Stimulated activated CD8-positive, alpha-beta memory T cell treated with anti-CD3 and anti-CD28 coated beads, Interleukin-15, amount 100 ng/mL, for 1 hour (primary cell): ENCODE results near the gene NR2E1.

Experiments
- DNase-seq: peaks from one replicate; pipeline ENCODE4 v3.0.0-alpha.2; 2020; ENCODE audit warnings: low read depth

NR2E1 gene

DNA sequence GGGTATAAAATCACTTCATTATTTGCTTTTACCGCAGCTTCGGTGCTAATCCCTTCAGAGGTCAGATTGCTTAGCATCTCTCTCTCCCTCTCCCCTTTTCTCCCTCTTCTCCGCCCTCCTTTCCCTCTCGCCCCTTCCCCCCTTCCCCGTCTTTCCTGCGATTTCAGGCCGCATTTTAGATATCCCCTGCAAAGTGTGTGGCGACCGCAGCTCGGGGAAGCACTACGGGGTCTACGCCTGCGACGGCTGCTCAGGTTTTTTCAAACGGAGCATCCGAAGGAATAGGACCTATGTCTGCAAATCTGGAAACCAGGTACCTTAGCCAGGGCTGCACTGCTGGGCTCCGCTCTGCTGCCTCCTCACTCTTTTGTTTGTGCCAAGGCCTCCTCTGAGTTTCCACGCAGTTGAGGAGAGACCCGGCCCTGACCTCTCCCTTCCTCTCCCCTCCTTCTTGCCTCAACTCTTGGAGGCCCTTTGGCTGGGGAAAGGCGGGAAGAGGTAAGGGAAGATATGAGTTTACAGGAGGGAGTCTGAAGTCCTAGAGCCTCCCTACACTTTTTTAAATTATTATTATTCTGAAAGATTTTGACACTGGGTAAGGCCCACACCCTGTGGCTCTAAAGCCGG is 5.6 kb downstream of the NR2E1 start:
- DNase-seq, result no peak

DNA sequence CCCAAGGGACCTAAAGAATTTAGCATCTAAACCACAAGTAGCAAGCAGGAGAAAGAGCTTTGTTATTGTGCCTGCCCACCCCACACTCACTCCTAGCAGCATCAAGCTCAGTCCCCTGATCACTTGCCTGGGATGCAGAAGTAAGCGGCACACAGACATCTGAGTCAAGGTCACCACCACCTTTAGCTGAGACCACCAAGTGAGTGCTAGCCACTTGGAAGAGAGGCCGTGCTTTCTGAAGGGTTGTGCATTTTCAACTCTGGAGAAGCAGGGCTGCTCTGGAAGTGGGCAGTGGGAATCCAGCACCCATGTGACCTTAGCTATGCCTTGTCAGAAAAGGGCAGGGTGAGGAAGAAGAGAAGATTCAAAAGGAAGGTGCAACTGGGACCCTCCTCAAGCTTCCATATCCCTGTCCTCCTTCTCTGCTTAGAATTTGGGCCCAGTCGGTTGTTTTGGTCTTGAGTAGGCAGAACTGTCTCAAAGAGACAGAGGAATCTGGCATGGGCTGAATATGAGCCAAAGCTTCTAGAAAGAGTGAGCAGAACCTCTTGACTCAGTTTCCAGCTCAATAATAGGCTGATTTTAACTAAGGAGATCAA is 6.2 kb downstream of the NR2E1 start:
- no peak for DNase-seq

DNA sequence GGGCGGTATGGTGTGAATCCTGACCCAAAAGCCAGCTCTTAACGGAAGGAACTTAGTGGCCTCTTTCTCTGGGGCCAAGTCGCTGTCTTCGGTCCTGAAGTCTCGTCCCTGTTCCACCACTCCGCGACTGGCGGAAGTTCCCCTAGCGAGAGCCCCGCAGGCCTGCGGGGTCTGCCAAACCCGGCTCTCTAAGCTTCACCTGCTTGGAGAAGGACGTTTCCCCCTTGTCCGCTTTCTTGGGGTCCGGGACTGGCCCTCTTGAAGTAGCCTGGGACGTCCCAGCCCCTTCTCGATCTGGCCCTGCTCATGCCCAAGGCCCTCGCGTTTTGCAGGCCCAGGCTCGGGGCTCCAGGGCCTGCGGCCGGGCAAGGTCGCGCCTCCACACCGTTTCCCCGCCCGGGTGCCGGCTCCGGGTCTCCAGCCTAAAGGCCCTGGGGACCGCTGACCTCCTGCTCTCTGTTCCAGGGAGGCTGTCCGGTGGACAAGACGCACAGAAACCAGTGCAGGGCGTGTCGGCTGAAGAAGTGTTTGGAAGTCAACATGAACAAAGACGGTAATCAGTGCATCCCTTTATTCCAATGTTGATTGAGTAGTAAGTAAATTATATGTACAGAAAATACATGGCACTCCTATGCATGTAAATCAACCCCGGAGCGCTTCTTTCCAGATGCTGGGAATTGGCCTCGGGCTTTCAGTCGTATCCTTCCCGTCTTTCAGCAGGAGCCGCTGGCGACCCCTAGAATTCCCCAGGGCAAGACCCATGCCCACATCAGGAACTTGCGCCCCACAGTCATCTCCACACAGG is 8.8 kb downstream of the NR2E1 start:
- no peak for DNase-seq

DNA sequence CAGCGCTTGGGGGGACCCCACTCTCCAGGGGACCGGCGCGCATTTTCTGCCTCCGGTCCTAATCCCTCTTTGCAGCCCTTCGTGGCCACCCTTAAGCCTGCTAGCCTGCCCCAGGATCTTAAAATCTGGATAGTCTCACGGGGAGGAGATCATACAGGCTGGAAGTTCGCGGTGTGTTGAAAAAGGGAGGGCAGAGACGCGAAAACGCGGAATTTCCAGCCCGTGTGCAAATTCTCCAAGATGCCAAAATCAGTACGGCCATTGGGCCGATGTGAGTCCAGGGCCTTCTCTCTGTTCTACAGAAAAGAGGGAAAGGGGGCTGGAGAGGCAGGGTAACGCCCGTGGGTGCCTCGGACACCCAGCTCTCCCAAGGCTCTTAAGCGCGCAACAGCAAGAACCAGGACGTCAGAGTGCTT is 9.4 kb downstream of the NR2E1 start:
- DNase-seq, result no peak

DNA sequence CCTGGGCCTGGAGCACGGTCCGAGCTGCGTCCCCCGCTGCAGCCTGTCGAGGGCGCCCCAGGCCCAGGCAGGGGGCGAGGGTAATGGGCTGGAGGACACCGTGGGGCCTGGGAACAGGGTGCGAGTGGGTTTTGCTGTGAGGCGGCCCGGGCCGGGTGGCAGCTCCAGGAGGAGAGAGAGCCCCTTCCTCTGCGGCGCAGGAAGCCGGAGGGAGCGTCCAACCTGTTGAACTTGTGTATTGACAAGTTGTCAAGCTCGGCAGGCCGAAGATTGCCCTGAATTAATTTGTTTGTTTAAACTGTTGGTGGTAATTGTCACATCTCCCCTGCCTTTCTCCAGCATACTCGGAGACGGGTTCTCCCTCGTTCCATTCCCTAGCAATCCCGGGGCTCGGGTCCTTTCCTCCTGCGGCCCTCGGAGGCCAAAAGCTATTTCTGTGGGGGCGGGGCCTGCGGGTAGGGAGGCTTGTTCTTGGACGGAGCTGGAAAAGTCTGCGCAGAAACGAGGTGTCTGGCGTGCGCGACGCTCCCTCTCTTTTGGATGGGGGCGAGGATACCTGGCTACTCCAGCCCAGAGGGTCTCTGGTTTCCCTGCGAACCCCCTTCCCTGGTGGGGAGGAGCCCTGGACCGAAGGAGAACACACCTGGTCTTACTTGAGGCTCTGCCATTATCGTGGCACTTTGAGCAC is 9.9 kb downstream of the NR2E1 start:
- DNase-seq, result no peak

DNA sequence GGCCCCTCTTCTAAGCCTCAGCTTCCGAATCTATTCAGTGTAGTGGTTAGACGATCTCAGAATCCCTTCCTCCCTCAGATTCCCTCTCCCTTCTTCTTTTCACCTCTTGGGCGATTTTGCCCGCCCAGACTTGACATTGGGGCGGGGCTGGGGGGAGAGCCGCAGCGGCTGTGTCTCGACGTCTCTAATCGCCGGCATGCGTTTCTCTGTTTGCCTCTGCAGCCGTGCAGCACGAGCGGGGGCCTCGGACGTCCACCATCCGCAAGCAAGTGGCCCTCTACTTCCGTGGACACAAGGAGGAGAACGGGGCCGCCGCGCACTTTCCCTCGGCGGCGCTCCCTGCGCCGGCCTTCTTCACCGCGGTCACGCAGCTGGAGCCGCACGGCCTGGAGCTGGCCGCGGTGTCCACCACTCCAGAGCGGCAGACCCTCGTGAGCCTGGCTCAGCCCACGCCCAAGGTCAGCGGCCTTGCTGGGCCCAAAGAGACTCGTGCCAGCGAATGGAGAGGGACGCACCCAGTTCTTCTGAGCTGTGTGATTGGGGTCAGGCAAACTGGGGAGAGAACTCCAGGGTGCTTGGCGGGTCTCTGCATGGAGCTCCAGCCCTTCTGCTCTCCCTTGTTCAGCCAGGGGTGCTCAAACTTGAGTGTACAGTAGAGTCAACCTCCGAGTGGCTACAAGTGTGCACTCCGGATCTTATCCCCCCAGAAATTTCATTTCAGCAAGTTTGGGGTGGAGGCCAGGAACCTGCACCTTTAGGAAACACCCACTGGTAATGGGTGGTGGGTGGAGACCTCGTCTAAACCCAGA is 10.7 kb downstream of the NR2E1 start:
- DNase-seq, result no peak

DNA sequence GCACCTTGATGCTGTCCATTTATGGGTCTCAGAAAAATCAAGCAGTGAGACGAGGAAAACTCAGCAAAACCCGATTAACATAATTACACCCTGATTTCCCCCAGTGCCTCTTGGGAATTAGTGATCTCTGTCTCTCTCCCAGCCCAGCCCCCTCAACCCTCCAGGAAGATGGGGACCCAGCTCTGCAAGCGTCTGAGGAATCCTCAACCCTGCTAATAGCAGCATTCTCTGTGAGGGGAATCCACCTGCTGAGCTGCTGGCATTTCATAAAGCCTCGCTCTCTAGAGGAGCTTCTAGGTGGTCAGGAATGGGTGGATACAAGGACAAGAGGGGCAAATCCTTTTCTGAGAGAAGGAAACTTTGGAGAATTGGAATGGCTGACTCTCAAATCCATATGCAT is 13.9 kb downstream of the NR2E1 start:
- no peak for DNase-seq

DNA sequence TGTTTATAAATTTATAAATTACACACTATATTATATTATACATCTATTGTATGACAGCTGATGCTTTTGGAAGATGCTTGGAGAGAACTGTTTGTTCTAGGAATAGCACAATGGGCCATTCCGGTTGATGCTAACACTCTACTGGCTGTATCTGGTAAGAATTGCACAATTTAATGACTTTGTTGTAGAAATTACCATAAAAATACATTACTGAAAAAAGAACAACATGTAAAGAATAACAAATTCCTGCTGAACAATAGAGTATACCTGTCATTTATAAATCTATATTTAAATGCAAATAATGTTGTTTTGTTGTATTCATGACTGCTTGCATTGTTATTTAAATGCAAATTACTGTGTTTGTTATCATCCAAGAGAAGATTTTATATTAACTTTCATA is 14.4 kb downstream of the NR2E1 start:
- no peak for DNase-seq

DNA sequence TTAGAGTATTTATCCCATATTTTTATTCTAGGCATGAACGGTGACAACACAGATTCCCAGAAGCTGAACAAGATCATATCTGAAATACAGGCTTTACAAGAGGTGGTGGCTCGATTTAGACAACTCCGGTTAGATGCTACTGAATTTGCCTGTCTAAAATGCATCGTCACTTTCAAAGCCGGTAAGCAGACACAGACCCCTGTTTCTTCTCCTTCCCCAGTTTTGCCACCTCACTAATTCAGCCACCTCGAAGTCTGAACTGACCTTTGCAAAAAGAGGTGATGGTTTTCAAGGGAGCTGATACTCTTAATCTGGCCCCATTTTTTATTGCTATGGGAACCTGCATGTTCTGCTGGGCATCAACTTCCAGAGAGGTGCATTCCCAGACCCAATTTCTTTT is 15.0 kb downstream of the NR2E1 start:
- DNase-seq, result no peak

DNA sequence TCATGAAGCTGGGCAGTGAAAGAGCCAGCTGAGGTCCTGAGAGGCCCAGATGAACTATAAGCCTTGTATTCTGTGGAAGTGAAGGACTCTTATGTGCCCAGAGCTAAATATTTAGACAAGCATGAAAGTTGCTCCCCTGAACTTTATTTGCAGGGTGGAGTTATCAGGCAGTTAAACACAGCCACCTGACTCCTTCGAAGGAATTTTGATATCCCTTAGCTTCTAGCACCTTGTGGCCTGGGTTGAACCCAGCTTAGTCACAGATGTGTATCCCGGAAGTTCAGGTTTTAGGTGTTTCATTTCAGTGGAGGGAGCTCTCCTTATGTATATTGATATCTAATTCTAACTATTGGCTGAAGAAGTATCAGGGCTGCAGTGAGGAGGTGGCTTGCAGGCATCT is 20.4 kb downstream of the NR2E1 start:
- no peak for DNase-seq

DNA sequence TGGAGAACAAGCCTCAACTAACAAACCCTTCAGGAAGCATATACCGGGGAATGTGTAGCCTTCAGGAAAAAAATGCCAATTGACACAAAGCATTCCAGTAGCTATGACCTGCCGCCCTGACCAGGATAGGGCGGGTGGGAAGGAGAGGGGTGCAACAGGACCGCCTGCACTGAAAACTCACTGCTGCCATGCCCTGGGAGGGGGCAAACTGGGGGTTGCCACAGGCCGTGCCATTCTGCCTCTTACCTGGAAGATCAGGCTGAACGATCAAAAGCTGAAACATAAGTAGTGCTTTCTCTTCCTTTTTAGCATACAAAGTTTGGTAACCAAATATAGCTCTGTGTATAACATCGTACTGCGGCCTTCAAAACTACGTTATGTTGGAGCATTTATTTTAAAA is 21.7 kb downstream of the NR2E1 start:
- no peak for DNase-seq

DNA sequence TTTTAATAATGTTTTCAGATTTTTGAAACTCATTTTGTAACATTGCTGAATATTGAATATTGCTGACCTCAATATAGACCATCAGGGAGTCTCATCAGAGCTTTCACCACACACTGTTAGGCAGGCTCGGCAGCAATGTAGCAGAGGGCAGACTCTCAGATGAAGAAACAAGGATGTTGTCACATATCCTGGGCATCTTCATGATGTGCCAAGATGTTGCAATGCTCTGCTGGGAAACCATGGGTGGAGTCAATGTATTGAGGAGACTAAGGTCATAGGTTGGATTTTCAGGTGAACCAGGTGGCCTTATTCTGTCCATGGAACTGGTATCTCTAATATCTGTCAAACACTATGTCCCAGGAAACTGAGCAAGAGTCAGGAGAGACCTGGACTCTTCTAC is 27.3 kb downstream of the NR2E1 start:
- DNase-seq, result no peak

DNA sequence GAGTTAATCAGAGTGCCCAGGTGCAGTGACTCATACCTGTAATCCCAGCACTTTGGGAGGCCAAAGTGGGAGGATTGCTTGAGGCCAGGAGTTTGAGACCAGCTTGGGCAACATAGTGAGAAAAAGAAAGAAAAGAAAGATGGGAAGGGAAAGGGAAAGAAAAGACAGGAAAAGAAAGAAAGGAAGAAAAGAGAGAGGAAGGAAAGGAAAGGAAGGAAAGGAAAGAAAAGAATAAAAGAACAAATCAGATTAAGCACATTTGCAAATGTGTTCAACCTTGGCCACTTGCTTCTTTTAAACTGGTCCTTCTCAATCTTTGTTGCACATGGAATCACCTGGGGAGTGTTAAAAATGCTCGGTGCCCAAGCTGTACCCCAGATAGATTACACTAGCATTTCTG is 28.0 kb downstream of the NR2E1 start:
- no peak for DNase-seq

DNA sequence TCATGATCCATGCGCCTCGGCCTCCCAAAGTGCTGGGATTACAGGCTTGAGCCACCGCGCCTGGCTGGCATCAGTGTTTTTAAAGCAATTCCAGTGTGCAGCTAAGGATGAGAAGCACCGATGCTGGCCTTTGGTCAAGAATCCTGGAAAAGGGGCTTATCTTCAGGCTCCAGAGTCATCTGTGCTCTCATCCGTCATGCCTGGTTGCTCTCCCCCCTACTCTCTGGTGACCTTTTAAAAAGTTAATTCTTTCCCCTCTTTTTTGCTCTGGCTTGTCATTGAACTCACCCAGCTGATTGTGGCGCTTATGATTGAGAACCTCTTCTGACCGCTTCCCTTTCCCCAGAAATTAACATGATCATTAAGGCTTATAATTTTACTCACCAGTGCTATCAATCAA is 28.7 kb downstream of the NR2E1 start:
- no peak for DNase-seq

DNA sequence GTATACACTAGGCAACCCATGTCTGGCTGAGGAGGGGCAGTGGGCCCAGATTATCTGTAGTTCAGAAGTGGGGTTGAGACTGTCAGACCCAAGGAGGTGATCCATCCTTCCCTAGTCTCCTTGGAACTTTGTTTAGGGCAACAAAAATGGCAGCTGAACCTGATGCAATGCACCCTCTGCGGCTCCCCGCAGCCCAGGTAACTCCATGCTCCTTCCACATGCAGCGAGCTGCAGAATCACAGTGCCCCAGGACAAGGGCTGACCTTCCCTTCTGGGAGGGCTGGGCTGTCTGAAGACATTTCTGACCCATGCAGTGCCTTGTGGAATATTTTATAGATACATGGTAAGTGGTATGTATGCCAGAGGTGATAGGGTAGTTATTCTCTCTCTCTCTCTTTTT is 29.4 kb downstream of the NR2E1 start:
- no peak for DNase-seq

DNA sequence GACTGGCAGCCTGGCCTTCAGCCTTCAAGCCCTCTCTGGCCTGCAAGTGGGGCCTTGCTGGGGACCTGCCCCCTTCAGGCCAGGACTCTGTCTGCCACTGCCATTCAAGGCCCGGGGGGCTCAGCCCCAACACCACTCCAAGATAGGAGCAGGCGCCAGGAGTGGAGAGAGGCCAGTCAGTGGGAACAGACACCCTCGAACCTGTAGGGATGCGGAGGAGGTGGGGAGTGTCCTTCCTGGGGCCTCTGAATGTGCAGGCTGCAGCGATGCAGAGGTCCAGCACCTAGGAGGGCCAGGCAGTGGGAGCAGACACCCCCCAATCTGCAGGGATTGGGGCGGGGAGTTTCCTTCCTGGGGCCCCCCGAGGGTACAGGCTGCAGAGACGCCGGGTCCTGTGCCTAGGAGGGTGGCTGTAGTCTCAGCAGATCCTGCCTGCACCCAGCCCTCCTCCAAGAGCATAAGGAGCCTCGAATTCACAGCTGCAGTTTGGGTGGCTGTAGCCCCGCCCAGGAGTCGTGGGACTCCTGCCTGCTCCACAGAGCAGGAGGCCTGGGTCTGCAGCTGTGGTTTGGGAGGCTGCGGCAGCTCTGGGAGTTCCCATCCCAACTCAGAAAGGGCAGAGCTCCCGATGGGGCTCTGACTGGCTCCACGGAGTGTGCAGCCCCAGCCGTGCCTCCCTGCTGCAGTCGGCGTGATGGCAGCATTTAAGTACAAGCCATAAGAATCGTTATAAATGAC is 33.1 kb downstream of the NR2E1 start:
- no peak for DNase-seq

DNA sequence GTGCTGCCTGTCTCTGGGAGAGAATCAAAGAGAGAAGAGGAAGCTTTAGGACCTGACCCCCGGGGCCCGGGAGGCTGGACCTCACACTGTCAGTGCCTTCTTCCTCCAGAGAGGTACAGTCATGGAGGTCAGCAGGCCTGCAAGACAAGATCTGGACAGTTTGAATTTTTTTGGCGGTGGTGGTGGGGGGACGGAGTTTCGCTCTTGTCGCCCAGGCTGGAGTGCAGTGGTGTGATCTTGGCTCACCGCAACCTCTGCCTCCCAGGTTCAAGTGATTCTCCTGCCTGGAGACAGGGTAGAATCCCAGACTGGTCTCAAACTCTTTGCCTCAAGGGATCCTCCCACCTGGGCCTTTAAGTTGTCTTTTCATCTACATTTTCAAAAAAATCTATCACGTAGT is 34.4 kb downstream of the NR2E1 start:
- no peak for DNase-seq

DNA sequence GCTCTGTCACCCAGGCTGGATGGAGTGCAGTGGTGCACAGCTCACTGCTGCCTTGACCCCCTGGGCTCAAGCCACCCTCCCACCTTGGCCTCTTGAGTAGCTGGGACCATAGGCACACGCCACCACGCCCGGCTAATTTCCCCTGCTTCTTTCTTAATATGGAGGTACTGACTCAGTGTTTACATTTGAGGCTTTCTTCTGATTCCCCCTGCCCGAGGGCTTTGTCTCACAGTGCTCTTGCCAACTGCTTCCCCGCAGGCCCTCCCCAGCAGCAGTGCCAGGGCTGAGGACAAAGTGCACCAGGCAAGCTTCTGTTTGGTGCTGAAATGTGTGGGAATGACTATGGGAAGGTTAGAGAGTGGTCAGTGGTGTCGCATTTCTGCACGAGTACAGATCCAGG is 34.8 kb downstream of the NR2E1 start:
- no peak for DNase-seq

DNA sequence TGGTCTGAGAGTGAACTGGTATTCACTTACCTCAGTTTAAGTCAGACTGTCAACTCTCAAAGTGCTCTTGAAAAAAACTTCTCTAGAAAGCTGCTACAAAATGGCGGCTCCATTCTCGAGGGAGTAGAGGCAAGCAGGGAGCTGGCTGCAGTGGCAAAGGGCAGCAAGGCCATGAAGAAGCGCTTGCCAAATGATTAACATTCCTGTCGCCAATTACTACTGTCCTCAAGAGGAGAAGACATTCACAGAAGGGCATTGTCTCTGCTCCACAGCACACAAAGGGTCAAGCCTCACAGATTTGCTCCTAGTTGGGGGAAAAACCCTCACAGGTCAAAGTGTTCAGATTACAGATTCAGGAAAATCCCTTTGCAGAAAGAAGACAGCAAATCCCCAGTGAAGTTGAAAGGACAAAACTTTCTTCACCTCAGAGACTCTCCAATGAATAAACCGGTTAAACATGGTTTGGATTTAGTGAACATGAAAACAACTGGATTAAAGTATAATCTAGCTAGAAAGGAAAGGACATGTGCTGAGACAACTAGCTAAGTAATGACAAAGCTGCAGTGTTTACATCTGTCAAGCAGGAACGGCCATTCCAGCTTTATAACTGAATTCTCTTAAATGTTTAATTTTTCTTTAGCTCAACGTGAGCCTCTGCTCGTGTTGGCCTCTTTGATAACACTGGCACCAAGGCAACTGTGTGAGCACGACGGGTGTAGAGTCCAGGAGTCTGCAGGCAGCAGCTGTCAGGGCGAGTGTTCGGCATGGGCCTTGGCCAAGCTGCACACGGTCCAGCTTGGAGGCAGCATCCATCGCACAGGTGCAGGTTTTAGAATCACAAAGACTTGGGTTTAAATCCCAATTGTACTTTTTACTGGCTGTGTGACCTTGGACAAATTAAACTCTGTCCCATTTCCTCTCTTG is 37.6 kb downstream of the NR2E1 start:
- DNase-seq, result no peak

DNA sequence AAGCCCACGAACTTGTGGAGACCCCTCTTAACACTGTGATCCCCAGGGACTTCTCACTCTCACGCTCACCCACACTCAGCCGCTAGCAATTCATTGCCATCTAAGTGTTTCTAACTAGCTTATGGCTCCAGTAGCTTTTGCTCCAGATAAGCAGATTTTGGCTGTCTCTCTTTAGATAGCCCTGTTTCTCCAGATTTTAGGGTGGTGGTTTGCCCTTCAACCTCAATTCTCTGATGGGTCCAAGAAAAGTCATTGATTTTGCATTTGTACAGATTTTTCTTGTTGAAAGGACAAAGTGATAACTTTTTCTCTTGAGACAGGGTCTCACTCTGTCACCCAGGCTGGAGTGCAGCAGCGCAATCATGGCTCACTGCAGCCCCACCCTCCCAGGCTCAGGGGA is 41.2 kb downstream of the NR2E1 start:
- DNase-seq, result no peak
